ENCODE measurements around the gene SERPINB7. TPM values are rescaled to one million over a fixed set of nuclear protein-coding genes. Genes with fewer than 3 reads are reported as not detected.

Gene SERPINB7
- total and polyA plus RNA-seq, 7 donors: 0.10 TPM; not detected in 6

DNA sequence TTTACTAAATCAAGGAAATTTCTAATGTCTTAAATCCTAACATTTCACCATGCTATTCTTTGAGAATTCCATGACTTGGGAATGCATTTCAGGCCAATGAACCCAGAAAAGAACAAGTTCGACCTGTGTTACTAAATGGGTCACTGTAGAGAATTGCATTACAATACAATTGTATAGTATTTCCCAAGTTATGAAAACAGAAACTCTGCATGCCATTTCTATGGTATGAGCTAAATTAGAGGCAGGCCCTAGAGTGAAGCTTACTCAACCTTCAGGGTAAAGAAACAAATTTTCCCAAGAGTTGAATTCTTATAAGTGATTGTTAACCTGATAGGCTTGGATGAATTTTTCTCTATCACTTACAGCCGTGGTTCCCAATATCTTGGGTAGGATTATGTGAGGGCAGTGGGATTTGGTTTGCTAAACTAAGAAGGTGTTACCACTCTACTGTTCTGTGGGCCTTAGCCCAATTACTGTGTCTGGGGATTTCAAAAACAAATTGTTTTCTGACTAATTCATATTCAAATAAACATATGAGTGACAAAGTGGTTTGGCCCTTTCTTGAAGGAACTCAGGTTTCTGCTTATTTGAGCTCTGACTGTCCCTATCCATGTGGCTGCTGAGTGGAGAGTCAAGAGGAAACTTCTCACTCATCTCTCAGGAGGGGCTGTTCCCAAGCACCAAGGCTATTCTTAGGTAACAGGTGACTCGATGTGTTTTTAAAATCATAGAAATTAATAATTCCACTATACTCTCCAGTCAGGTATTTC is 11.2 kb upstream of the SERPINB7 start:
- Histone ChIP-seq H3K36me3 (no peaks in the 10 kb centered on the region), H3K4me3 (no peak overlapping the region), H3K27me3 (no peaks in the 10 kb centered on the region), H3K4me1 (no peaks in the 10 kb centered on the region), H3K9me3 (peaks cover 0 to 7% (median 0%) of the 10 kb centered on the region in 4 donors), H3K27ac (no peak overlapping the region)
- 81 to 86% methylated on average over 3 of the region's 3 CpGs for WGBS, 2 donors
- intact Hi-C loops (cut with DNase I): no loop called here
- DNase-seq: no peak
- no peak for TF ChIP-seq POLR2A (IDR thresholded peaks at IDR 0.05)
- TF ChIP-seq, protein P1, sequence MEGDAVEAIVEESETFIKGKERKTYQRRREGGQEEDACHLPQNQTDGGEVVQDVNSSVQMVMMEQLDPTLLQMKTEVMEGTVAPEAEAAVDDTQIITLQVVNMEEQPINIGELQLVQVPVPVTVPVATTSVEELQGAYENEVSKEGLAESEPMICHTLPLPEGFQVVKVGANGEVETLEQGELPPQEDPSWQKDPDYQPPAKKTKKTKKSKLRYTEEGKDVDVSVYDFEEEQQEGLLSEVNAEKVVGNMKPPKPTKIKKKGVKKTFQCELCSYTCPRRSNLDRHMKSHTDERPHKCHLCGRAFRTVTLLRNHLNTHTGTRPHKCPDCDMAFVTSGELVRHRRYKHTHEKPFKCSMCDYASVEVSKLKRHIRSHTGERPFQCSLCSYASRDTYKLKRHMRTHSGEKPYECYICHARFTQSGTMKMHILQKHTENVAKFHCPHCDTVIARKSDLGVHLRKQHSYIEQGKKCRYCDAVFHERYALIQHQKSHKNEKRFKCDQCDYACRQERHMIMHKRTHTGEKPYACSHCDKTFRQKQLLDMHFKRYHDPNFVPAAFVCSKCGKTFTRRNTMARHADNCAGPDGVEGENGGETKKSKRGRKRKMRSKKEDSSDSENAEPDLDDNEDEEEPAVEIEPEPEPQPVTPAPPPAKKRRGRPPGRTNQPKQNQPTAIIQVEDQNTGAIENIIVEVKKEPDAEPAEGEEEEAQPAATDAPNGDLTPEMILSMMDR (IDR thresholded peaks at IDR 0.05): no peak
- no peak for TF ChIP-seq POLR2AphosphoS5 (IDR thresholded peaks at IDR 0.05)
- no peak for TF ChIP-seq EP300 (IDR thresholded peaks at IDR 0.05)

DNA sequence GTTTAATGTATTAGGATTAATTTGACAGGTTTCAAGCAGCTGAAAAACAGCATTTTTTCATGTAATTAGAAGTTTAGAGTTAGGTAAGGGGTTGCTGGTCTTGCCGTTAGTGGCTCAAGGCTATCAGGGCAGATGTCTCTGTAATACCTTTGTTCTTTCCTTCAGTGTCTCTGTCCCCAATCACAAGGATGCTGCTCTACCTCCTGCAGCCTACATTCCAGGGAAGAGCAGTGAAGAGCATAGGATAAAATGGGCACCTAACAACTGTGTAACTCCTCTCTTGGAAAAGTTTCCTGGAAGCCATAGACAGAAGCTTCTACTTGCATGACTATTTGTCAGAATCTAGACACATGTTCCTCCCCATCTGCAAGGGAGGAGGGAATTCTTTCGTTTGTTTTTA is 9.4 kb upstream of the SERPINB7 start:
- H3K4me1 ChIP-seq: no peaks in the 10 kb centered on the region
- WGBS, 2 donors: 62 to 75% methylated on average over 2 of the region's 2 CpGs
- no peaks in the 10 kb centered on the region for H3K36me3 ChIP-seq
- intact Hi-C loops (cut with DNase I): no loop called here
- DNase-seq: no peak
- H3K4me3 ChIP-seq: no peak overlapping the region
- no peaks in the 10 kb centered on the region for H3K27me3 ChIP-seq
- no peaks in the 10 kb centered on the region for H3K9me3 ChIP-seq
- no peak overlapping the region for H3K27ac ChIP-seq
- TF ChIP-seq POLR2AphosphoS5 (IDR thresholded peaks at IDR 0.05) (no peak), EP300 (IDR thresholded peaks at IDR 0.05) (no peak), POLR2A (IDR thresholded peaks at IDR 0.05) (no peak)
- TF ChIP-seq, protein P1 (IDR thresholded peaks at IDR 0.05): no peak

DNA sequence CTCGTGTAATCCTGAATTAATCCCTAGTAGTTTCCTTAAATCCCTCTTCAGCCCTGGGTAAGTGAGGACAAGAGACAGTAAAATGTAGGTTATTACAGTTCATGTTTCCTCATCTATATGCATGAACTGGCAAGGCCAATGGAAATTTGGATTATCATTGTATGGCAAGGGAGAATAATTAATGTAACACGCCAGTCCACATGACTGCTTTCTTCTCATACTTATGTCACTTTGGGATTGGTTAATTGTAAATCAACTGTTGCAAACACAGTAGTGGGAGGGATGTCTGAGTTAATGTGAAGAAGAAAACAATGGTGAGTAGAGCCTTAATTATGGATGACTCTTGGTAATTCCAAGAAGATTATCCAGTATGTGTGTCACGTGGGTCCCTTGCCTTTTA is 1.7 kb upstream of the SERPINB7 start:
- Histone ChIP-seq H3K27me3 (no peaks in the 10 kb centered on the region), H3K36me3 (no peaks in the 10 kb centered on the region), H3K4me3 (no peak overlapping the region), H3K4me1 (peaks cover 0 to 7% (median 0%) of the 10 kb centered on the region in 4 donors), H3K9me3 (no peaks in the 10 kb centered on the region), H3K27ac (no peak overlapping the region)
- 55 to 81% methylated on average over 3 of the region's 3 CpGs for WGBS, 2 donors
- TF ChIP-seq POLR2A (IDR thresholded peaks at IDR 0.05): no peak
- no peak for TF ChIP-seq POLR2AphosphoS5 (IDR thresholded peaks at IDR 0.05)
- no peak for TF ChIP-seq EP300 (IDR thresholded peaks at IDR 0.05)
- TF ChIP-seq, protein P1 (IDR thresholded peaks at IDR 0.05): no peak
- intact Hi-C loops (cut with DNase I): no loop called here
- DNase-seq: no peak

DNA sequence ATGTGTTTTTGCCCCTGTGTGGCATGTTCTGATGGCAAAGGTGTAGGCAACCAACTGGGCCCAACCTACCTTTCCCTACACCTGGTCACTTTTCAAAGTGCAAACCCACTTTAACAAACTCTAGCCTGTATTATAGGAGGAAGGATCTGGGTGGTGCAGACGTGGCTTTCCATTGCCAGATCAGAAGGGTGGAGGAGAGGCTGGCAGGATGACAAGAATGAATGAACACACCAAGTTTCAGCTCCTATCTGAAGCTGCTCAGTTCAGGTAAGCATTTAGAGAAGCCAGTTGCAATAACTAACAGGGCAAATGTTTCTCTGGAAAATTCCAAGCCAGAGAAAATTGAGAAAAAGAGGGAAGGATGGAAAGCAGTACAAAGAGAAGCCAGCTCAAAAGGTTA is 707 bp upstream of the SERPINB7 start:
- TF ChIP-seq EP300 (IDR thresholded peaks at IDR 0.05) (no peak), POLR2A (IDR thresholded peaks at IDR 0.05) (no peak), POLR2AphosphoS5 (IDR thresholded peaks at IDR 0.05) (no peak)
- TF ChIP-seq, protein P1 (IDR thresholded peaks at IDR 0.05): no peak
- peaks cover 0 to 7% (median 0%) of the 10 kb centered on the region in 4 donors for H3K4me1 ChIP-seq
- H3K36me3 ChIP-seq: no peaks in the 10 kb centered on the region
- intact Hi-C loops (cut with DNase I): no loop called here
- WGBS, 2 donors: 18 to 62% methylated on average over 1 of the region's 1 CpG
- H3K27ac ChIP-seq: no peak overlapping the region
- no peaks in the 10 kb centered on the region for H3K9me3 ChIP-seq
- no peaks in the 10 kb centered on the region for H3K27me3 ChIP-seq
- DNase-seq: no peak
- no peak overlapping the region for H3K4me3 ChIP-seq

Measured in sigmoid colon (tissue), 7 donors.